ENCODE measurements around the gene DDX23. TPM values are rescaled to one million over a fixed set of nuclear protein-coding genes. Genes with fewer than 3 reads are reported as not detected.
A peak's percentile ranks its signal among the peaks of the same experiment; 100 is the strongest.
"Not testable (repeated sequence)": the region's sequence is repeated elsewhere in the genome, so short reads cannot be mapped to it uniquely, and the experiment has no call there.

The DDX23 gene
- total and polyA plus RNA-seq, 8 donors = 30.3 to 88.1 (median 57.2) TPM

- DNase-seq = no peak
- Histone ChIP-seq H3K27me3 (no peaks in the 10 kb centered on the region), H3K27ac (no peak overlapping the region), H3K4me1 (peaks cover 7 to 15% (median 11%) of the 10 kb centered on the region in 4 donors), H3K4me3 (no peak overlapping the region), H3K36me3 (peaks cover 3 to 44% (median 30%) of the 10 kb centered on the region in 4 donors), H3K9me3 (no peaks in the 10 kb centered on the region)
- TF ChIP-seq POLR2AphosphoS5 (IDR thresholded peaks at IDR 0.05) = no peak
- TF ChIP-seq POLR2A (IDR thresholded peaks at IDR 0.05) = no peak
- TF ChIP-seq EP300 (IDR thresholded peaks at IDR 0.05) = no peak
- no peak for TF ChIP-seq CTCF (IDR thresholded peaks at IDR 0.05)
- intact Hi-C loops (cut with DNase I; ENCODE audit: low total_unique reads) = loop anchor here (5.0 kb wide), 1 partner anchor 36 kb away; no protein-coding TSS in a partner anchor
- 55 to 82% (median 67%) methylated on average over 2 of the region's 2 CpGs for WGBS, 5 donors
Measured at GRCh38 chr12:48856379-48856778, 4.4 kb upstream of the DDX23 start.

DNA sequence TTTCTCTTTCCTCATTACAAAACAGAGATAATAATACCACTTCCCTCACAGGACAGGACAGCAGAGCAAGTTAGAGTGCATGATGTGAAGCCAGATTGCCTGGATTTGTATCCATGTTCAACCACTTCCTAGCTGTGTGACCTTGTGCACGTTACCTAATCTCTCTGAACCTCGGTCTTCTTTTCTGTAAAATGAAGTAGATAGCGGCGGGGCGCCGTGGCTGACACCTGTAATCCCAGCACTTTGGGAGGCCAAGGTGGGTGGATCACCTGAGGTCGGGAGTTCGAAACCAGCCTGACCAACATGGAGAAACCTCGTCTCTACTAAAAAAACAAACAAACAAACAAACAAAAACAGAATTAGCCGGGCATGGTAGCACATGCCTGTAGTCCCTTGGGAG, 3.0 kb upstream of the DDX23 start:
- Histone ChIP-seq H3K36me3 (peaks cover 3 to 30% (median 19%) of the 10 kb centered on the region in 4 donors), H3K4me1 (peaks cover 18 to 29% (median 25%) of the 10 kb centered on the region in 4 donors)
- not testable (repeated sequence) for H3K27ac ChIP-seq, H3K4me3 ChIP-seq, DNase-seq, H3K9me3 ChIP-seq, H3K27me3 ChIP-seq
- 73 to 86% (median 85%) methylated on average over 10 of the region's 10 CpGs for WGBS, 5 donors
- intact Hi-C loops (cut with DNase I; ENCODE audit: low total_unique reads) = loop anchor here (5.0 kb wide), 1 partner anchor 37 kb away; no protein-coding TSS in a partner anchor

DNA sequence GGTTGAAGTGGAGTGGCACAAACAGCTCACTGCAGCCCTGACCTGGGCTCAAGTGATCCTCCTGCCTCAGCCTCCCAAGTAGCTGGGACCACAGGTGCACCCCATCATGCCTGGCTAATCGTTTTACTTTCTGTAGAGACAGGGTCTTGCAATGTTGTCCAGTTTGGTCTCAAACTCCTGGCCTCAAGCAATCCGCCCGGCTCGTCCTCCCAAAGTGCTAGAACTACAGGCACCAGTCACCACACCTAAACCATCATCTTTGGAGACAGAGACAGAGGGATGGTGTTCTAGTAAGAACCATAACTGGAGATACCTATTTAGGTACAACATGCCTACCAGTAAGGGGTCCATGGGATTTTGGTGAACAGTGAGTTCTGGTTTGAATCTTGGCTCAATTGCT, 2.5 kb upstream of the DDX23 start:
- TF ChIP-seq CTCF (IDR thresholded peaks at IDR 0.05) = no peak
- no peak for TF ChIP-seq POLR2AphosphoS5 (IDR thresholded peaks at IDR 0.05)
- no peak for TF ChIP-seq POLR2A (IDR thresholded peaks at IDR 0.05)
- no peak for TF ChIP-seq EP300 (IDR thresholded peaks at IDR 0.05)
- Histone ChIP-seq H3K27ac (no peak overlapping the region), H3K36me3 (peaks cover 3 to 30% (median 20%) of the 10 kb centered on the region in 4 donors), H3K4me3 (no peak overlapping the region), H3K27me3 (no peaks in the 10 kb centered on the region), H3K9me3 (no peaks in the 10 kb centered on the region), H3K4me1 (peaks cover 18 to 33% (median 30%) of the 10 kb centered on the region in 4 donors)
- 85 to 93% (median 88%) methylated on average over 4 of the region's 4 CpGs for WGBS, 5 donors
- intact Hi-C loops (cut with DNase I; ENCODE audit: low total_unique reads) = no loop called here
- no peak for DNase-seq

GRCh38 chr12:48852734-48853688, 1.0 kb upstream of the DDX23 start:
- H3K36me3 ChIP-seq = peaks cover 3 to 30% (median 22%) of the 10 kb centered on the region in 4 donors

DNA sequence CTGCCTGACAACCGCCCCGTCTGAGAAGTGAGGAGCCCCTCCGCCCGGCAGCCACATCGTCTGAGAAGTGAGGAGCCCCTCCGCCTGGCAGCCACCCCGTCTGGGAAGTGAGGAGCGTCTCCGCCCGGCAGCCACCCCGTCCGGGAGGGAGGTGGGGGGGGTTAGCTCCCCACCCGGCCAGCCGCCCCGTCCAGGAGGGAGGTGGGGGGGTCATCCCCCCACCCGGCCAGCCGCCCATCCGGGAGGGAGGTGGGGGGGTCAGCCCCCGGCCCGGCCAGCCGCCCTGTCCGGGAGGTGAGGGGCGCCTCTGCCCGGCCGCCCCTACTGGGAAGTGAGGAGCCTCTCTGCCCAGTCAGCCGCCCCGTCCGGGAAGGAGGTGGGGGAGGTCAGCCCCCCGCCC, 9.9 kb downstream of the DDX23 start:
- intact Hi-C loops (cut with DNase I; ENCODE audit: low total_unique reads) = not testable (repeated sequence)

More at GRCh38 chr12:48852734-48853688, 1.0 kb upstream of the DDX23 start:
- TF ChIP-seq EP300 (IDR thresholded peaks at IDR 0.05) = no peak
- TF ChIP-seq POLR2A (IDR thresholded peaks at IDR 0.05) = peak in 1 of 4 donors; percentile 2
- peak in 5 of 7 experiments; percentile 83 to 98 (median 92) for TF ChIP-seq CTCF (IDR thresholded peaks at IDR 0.05)
- TF ChIP-seq POLR2AphosphoS5 (IDR thresholded peaks at IDR 0.05) = peak in 1 of 3 donors; percentile 58
- 0 to 1% (median 0%) methylated on average over 11 of the region's 11 CpGs for WGBS, 5 donors
- intact Hi-C loops (cut with DNase I; ENCODE audit: low total_unique reads) = no loop called here
- no peaks in the 10 kb centered on the region for H3K9me3 ChIP-seq
- H3K4me3 ChIP-seq = peak overlapping the region; percentile 64 to 98 (median 96)
- peak; percentile 95 to 96 for DNase-seq
- peaks cover 18 to 43% (median 36%) of the 10 kb centered on the region in 4 donors for H3K4me1 ChIP-seq
- H3K27ac ChIP-seq = peak overlapping the region; percentile 53 to 94 (median 91)
- no peaks in the 10 kb centered on the region for H3K27me3 ChIP-seq

More for the DNA sequence above, 9.9 kb downstream of the DDX23 start:
- H3K4me1 ChIP-seq, H3K27me3 ChIP-seq, H3K4me3 ChIP-seq, DNase-seq, H3K9me3 ChIP-seq, H3K27ac ChIP-seq: not testable (repeated sequence)
- H3K36me3 ChIP-seq = peaks cover 63 to 92% (median 88%) of the 10 kb centered on the region in 4 donors
- 93 to 100% (median 98%) methylated on average over 1 to 25 of the region's 29 CpGs; no CpG with 5 or more reads in 1 of the 5 donors for WGBS, 5 donors
